ENCODE measurements around the gene FAM187B.

FAM187B gene

DNA sequence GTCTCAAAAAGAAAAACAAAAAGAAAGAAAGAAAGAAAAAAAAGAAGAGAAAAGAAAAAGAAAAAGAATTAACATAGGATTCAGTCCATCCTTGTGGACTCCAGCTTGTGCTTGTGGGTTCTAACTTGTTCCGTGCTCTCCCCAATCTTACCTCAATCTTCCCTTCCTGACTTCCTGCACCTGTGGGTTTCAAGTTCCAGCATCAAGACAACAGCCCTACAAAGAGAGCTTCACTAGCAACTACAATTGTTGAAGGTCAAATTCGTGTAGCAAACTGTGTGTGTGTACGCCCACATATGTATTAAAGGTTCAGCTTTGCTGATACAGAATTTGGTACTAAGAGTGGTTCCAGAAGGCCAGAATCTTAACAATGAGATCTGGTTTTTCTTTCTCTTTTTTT is 48.7 kb downstream of the FAM187B start:
- H3K4me3 ChIP-seq (ENCODE audit: low read depth, low read length), result no peak overlapping the region

DNA sequence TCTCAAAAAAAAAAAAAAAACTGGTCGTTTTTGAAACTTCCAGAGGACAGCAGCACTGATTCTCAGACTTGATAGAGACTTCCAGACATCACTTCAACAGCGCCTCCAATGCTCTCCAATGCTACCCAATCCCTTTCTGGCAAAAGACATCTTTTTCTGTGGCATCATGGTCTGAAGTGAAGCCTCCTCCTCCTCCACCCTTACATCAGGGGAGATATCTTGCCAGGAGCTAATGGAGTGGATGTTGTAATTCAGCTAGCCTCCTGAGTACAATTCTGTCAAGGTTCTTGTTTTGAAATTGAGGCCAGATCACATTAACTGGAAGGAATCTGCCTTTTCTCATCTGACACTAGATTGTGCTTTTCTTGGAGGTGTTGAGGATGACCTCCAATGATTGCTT is 49.8 kb downstream of the FAM187B start:
- no peak overlapping the region for H3K4me3 ChIP-seq (ENCODE audit: low read depth, low read length)

DNA sequence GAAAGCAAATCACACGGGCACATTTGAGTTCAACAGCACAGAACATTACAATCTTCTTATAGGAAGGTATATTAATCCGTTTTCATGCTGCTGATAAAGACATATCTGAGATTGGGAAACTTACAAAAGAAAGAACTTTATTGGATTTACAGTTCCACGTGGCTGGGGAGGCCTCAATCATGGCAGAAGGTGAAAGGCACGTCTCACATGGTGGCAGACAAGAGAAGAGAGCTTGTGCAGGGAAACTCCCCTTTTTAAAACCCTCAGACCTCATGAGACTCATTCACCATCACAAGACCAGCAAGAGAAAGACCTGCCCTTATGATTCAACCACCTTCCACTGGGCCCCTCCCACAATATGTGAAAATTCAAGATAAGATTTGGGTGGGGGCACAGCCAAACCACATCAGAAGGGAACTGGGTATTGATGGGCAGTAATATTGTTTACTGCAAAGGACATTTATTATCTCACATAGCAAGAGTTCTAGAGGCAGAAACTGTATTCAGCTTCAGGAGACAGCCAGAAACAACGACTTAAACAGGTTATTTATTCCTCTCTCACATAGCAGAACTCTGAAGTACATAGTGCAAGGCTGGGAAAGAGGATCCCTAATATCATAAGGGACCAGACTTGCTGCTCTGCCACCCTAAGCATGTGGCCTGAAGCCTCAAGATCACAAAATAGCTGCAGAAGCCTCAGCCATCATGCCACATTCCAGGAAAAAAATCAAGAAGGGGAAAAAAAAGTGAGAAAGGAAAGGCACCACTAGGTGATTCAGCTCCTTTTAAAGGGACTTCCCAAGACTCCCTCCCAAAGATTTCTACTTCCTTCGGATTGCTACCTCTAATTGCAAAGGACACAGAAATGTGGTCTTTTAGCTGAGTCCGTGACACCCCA is 50.9 kb downstream of the FAM187B start:
- no peak overlapping the region for H3K4me3 ChIP-seq (ENCODE audit: low read depth, low read length)

DNA sequence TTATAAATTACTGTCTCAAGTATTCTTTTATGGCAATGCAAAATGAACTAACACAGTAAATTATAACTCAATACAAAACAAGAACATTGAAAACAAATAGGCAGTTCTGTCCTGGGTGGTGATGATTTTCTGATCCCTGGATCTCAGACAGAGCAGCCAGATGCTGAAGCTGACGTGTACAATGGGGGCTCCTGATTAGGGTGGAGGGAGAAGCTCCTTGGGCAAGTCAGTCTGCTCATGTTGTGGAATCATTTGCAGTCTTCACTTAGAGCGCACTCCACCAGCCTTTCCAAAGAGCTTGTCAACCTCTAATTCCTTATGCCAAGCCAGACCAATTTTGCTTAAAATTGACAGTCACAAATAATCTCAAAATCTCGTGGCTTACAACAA is 52.4 kb downstream of the FAM187B start:
- no peak overlapping the region for H3K4me3 ChIP-seq (ENCODE audit: low read depth, low read length)
